Measurements from ENCODE around the gene MAP7D1.

- TF ChIP-seq BRCA1 (CRISPR knock-in tag; IDR thresholded peaks at IDR 0.05) (no peak), CSRNP1 (CRISPR knock-in tag; IDR thresholded peaks at IDR 0.05) (no peak), SAFB2 (CRISPR knock-in tag; IDR thresholded peaks at IDR 0.05; ENCODE audit: borderline replicate concordance, low read depth) (no peak), JUND (CRISPR knock-in tag; IDR thresholded peaks at IDR 0.05) (no peak), CTCF (CRISPR knock-in tag; IDR thresholded peaks at IDR 0.05) (no peak), MXI1 (IDR thresholded peaks at IDR 0.05; ENCODE audit: borderline replicate concordance, low read depth, low read length) (no peak)
These were observed 17.0 kb downstream of the MAP7D1 start for GRCh38 chr1:36172983-36173382.
